ENCODE data around the gene ITM2C. TPM values are rescaled to one million over a fixed set of nuclear protein-coding genes. Genes with fewer than 3 reads are reported as not detected.

ITM2C gene
- total and polyA plus RNA-seq, 2 of the 8 experiments (the other 6 are each of a cell fraction or from before 2014, with no cell fraction given) = 362 to 742 TPM

GRCh38 chr2:230873661-230874401 is 9.1 kb downstream of the ITM2C start (continued):
- TF ChIP-seq CHD7 (IDR thresholded peaks at IDR 0.05; ENCODE audit: insufficient replicate concordance, low read length) = no peak
- no peak for TF ChIP-seq SRF (IDR thresholded peaks at IDR 0.05; ENCODE audit: low read depth, low read length)
- no peak for TF ChIP-seq TBP (IDR thresholded peaks at IDR 0.05; ENCODE audit: low read depth, low read length)
